NCI-H526 treated with DMSO at 0.1 percent for 48 hours (cell line): ENCODE data around the gene TTC28.

Source experiments
- DNase-seq: peaks from one replicate; lab custom pipeline; 2025; lab: John Stamatoyannopoulos, UW

TTC28 gene

DNA sequence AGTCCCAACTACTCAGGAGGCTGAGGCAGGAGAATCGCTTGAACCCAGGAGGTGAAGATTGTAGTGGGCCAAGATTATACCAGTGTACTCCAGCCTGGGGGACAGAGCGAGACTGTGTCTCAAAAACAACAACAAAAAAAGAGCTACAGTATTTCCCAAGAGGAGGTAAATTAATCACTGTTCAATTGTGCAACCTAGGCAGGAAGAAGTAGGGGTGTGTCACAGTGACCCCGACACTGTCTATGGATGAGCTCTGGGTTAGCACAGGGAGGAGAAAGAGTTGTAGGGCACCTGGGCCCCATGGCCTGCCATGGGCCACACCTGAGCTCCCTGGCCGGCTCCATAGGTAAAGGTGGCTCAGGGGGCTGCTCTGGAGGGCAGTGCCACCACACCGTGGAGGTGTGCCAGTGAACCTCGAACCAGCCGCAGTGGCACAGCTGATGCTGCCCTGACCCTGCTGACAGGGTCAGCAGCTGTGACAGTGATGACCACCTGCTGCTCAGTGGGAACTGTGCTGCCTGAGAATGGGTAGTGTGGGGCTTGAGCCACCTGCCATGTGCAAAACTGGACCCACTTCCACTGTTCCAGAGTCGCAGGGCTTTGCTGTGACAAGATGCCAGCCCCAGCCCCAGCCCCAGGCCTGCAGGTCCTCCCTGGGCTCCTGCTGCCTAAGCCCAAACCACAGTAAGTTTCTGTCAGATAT is 676.6 kb downstream of the TTC28 start:
- DNase-seq, result no peak

GRCh38 chr22:28002181-28002700 is 677.4 kb downstream of the TTC28 start:
- no peak for DNase-seq

DNA sequence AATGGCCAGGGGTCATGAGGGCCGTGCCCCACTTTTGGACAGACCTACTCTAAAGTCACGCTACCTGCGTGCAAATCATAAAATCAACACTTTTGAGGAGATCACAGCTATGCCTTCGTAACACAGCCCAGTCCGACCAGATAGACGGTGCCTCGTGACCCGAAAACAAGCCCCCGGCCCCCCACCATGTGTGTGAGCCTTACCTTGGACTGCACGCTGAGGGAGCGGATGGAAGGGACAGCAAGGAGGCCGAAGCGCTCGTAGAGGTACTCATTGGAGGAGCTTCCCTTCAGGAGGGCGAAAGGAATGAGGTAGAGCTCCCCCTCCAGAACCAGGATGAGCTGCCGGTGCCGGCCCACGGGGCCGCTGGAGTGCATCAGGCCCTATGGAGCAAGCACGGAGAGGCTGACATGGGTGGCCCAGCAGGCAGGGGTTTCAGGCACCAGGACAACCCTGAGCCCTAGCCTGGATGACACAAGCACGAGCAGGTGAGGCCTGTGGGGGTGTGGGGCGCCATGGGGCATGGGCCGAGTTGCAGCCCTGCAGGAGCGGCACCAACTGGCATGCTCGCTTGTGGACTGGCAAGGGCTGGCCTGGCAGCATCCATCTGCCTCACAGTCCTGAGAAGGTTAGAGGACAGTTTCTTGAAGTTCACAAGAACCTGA is 678.3 kb downstream of the TTC28 start:
- DNase-seq, result no peak

- DNase-seq, result no peak
These were observed 679.3 kb downstream of the TTC28 start for GRCh38 chr22:28000361-28000760.

GRCh38 chr22:27999876-28000275 is 679.8 kb downstream of the TTC28 start:
- no peak for DNase-seq

DNA sequence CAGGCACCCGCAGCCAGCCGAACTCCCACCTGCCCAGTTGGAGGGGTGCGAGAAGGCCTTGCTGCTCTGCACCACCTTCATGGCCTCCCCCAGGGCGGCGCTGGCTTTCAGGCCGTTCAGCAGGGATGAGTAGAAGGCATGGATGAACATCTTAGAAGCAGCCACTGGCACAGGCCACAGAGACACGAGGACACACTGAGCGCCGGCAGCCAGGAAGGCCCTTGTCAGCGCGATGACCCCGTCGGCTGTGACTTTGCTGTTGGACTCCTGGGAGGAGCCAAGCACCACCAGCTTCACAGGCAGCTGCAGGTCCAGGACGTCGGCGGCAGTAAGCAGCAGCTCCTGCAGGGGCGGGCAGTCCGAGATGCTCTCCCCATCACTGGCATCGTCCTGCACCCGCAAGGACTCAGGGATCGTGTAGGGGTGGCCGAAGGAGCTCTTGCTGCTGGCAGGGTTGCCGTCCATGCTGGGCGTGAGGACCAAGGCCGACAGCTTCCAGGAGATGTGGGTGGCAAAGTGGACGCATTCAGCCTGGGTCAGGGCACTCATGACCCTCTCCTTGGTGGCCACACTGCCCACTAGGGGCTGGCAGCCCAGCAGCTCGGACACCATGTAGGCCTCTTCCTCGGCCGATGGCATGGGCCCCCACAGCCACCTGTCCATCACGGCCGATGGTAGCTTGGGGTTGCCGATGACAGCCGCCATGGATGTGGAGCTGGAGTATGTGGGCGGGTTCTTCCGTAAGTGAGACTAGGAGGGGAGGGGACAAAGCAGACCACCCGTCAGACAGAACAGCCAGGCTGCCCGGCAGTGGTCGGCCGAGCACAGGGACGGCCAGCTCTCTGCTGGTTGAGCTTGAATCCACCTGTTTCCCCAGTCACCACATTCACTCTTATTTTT is 680.9 kb downstream of the TTC28 start:
- DNase-seq, result no peak

- DNase-seq, result no peak
These were observed 682.1 kb downstream of the TTC28 start for GRCh38 chr22:27997538-27997937.

- DNase-seq, result no peak
These were observed 682.7 kb downstream of the TTC28 start for GRCh38 chr22:27996981-27997380.

DNA sequence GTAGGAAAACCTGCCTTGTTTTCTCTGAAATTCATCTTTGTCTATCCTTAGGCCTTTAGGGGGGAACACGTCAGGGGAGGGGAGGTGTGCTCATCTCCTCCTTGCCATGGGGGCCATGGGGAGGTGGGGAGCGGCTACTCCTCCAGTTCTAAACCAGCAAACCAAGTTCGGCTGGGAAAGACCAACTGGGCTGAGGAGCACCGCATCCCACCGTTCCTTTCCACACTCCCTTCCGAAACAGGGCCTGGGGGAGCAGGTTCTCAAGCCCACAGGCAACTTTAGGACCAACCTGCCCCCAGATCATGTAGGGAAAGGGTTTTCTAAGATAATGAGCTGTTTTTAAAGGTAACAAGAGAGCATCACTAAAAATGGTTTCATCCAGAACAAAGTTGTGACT is 683.1 kb downstream of the TTC28 start:
- no peak for DNase-seq

DNA sequence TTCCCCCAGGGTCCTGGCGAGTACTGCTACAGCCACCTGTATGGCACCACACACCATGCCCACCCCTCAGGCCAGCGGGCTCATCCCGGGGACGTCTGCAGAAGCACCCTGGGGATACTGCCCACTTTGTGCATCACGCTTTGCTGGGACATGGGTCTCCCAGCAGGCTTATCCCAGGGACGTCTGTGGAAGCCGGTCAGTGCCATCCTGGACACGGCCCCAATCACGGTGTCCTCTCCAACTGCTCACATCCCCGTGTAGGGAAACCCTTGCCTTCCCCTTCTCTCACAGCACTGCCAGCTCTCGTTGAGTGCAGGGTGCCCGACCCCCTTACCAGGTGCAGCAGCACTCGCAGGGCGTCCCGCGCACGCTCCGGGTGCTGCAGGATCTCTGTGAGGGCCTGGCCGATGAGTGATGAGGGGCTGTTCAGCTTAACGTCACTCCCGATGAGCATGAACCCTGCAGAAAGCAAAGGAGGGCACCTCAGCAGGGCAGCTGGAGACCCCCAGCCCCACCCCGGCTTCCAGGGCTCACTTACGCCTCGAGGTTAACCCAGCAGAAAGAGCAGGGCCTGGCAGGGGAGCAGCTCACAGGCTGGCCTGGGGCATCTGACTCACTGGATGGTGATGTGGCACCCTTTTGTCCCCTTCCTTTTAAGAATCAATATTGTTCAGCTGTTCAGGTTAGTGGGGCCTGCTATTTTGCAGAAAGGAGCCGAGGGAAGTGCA is 683.7 kb downstream of the TTC28 start:
- no peak for DNase-seq

GRCh38 chr22:27994481-27995331 is 684.9 kb downstream of the TTC28 start:
- DNase-seq, result no peak

- DNase-seq, result no peak
These were observed 685.8 kb downstream of the TTC28 start for GRCh38 chr22:27993774-27994350.

GRCh38 chr22:27993201-27993635 is 686.4 kb downstream of the TTC28 start:
- DNase-seq, result no peak

DNA sequence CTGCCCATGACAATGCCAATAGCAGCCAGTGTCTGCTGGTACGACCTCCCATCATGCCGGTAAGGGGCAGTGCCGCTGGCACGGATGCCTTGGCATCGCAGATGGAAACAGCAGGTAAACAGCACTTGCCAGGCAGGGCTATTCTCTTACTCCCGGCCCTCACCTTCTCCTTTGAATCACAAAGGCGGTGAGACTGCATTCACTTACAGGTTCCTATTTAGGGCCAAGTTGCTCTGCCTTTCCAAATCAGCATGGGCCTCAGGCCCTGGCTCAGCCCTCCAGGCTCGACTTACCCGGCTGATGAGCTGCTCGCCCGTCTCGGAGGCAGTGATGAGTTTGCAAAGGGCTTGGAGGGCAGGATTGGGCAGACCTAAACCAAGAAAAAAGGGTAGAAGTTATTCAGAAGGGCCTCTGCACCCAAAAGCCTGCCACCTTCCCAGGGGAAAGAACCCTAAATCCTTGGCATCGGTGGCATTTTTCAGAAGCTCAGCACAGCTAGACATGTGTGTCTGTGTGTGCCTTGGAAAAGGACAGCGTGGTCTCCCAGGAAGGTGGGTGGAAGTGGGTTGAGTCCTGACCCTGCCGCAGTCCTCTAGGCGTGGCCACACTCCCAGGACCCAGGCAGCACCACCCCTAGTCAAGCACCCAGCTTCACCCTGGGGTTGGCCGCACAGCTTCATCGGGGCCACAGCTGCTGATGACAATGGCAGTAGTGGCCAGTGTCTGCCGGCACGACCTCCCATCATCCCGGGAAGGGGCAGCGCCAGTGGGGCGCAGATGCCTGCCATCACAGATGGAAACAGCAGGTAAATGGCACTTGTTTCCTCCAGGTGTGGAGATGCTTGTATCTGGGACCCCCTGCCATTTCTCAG is 687.1 kb downstream of the TTC28 start:
- DNase-seq, result no peak

DNA sequence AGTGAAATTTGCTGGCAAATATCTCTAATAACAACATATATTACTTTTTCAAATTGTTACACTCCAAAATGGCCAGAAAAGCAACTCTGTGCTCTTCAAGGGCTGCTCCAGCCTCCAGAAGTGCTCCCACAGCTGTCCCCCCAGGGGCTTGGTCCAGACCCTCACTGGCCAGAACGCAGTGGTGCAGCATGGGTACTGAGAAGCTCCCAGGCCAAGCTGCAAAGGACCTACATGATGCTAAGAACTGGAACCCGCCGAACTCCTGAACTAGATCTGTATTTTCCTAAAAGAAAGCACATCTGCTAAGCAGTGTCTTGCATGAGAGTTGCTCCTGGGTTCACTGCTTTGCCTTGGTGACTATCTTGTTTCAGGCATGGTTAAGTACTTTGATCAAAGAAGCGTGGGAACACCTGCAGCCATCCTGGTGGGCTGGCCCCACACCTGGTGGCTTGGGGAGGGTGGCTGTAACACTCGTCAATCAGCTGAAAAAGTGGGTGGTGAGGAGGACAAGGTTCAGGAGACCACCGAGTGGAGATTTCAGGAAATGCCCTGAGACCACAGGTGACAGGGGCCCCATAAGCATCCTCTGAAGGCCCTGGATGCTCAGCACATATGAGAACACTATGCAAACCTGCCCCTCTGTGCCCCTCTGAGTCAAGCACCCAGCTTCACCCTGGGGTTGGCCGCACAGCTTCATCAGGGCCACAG is 687.9 kb downstream of the TTC28 start:
- DNase-seq, result no peak

GRCh38 chr22:27990879-27991278 is 688.8 kb downstream of the TTC28 start:
- DNase-seq, result no peak

DNA sequence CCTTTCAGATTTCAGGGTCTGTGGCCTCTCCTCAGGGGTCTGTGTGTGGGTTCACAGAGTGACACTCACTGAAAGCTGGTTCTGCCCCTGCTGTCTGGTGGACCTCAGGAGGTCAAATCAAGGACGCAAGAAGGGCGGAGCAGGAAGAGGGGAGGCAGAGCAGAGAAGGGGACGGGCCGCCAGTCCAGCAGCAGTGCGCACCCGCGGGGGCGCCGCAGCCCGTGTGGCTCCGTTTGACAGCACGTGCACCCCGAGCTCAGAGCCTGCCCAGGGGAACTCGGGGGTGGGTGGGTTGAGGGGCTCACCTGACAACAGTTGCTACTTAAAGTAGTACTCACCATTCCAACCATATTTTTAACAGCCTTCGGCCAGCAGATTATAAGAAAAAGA is 689.2 kb downstream of the TTC28 start:
- DNase-seq, result no peak

DNA sequence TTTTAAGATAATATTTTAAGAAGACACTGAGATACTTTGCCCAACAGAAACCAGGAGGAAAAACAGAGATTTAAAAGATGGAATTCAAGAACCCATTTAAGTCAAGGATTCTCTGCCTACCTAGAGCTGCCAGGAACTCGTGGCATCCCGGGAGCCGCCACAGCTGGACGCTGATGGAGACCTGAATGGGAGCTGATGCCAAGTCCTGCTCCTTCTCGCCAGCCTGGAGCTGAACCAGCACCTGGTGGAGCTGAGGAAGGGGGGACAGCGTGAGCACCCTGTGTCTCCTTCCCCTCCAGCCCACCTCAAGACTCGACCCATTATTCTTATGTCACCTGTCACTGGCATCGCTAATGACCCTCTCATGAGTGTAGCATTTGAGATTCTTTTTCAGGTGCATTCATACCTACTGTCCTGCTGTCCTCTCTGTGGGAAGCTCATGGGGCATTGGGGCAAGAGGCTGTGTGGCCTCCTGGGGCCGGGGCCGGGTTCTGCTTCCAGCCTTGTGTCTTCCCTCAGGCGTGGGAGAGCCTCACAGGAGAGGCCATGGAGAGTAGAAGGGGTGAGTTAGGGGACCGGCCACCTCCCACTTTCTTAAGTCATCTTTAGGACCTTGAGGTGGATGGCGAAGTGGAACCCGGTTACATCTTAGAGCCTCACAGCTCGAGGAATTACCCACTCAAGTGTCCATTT is 689.7 kb downstream of the TTC28 start:
- DNase-seq, result no peak
